HEK293 (cell line): ENCODE data around the gene GBA2.

Experiments used
- BCL11B ChIP-seq: fragments of 450-650 bp; formaldehyde crosslinking; IDR thresholded peaks from 2 replicates; pipeline ENCODE4 v1.5.1; 2016; ENCODE audit warnings: low read depth, missing biosample characterization, missing genetic modification characterization
- EGR2 ChIP-seq: fragments of 450-650 bp; formaldehyde crosslinking; IDR thresholded peaks from 2 replicates; pipeline ENCODE4 v1.5.1; 2016; ENCODE audit warnings: low read depth, missing biosample characterization, missing genetic modification characterization
- GLIS1 ChIP-seq: fragments of 450-650 bp; formaldehyde crosslinking; IDR thresholded peaks from 2 replicates; pipeline ENCODE4 v1.5.1; 2016; ENCODE audit warnings: missing biosample characterization, missing genetic modification characterization
- GLIS2 ChIP-seq: fragments of 450-650 bp; formaldehyde crosslinking; IDR thresholded peaks from 2 replicates; pipeline ENCODE4 v1.5.1; 2016; ENCODE audit warnings: missing biosample characterization, missing genetic modification characterization
- KLF1 ChIP-seq: fragments of 450-650 bp; formaldehyde crosslinking; IDR thresholded peaks from 2 replicates; pipeline ENCODE4 v1.5.1; 2016; ENCODE audit warnings: missing biosample characterization, missing genetic modification characterization
- KLF16 ChIP-seq: fragments of 450-650 bp; formaldehyde crosslinking; IDR thresholded peaks from 2 replicates; pipeline ENCODE4 v1.5.1; 2017; ENCODE audit warnings: missing biosample characterization, missing genetic modification characterization
- MZF1 ChIP-seq: fragments of 450-650 bp; formaldehyde crosslinking; IDR thresholded peaks from 2 replicates; pipeline ENCODE4 v1.5.1; 2017; ENCODE audit warnings: missing biosample characterization, missing genetic modification characterization, borderline replicate concordance
- PRDM1 ChIP-seq: fragments of 450-650 bp; formaldehyde crosslinking; IDR thresholded peaks from 2 replicates; pipeline ENCODE4; 2016; ENCODE audit warnings: missing biosample characterization, missing genetic modification characterization
- SP2 ChIP-seq: fragments of 450-650 bp; formaldehyde crosslinking; IDR thresholded peaks from 2 replicates; pipeline ENCODE4 v1.5.1; 2016; ENCODE audit warnings: missing biosample characterization, missing genetic modification characterization
- ZBTB48 ChIP-seq: fragments of 450-650 bp; formaldehyde crosslinking; IDR thresholded peaks from 2 replicates; pipeline ENCODE4 v1.5.1; 2016; ENCODE audit warnings: missing biosample characterization, missing genetic modification characterization
- ZBTB8A ChIP-seq: fragments of 450-650 bp; formaldehyde crosslinking; IDR thresholded peaks from 2 replicates; pipeline ENCODE4 v1.5.1; 2016; ENCODE audit warnings: missing biosample characterization, missing genetic modification characterization
- ZFHX2 ChIP-seq: fragments of 450-650 bp; formaldehyde crosslinking; conservative IDR thresholded peaks from 2 replicates; pipeline ENCODE4 v1.5.1; 2016; ENCODE audit warnings: missing biosample characterization, missing genetic modification characterization
- ZFP41 ChIP-seq: fragments of 450-650 bp; formaldehyde crosslinking; IDR thresholded peaks from 2 replicates; pipeline ENCODE4 v1.5.1; 2016; ENCODE audit warnings: missing biosample characterization, missing genetic modification characterization, borderline replicate concordance
- ZNF292 ChIP-seq: fragments of 450-650 bp; formaldehyde crosslinking; IDR thresholded peaks from 2 replicates; pipeline ENCODE4 v1.5.1; 2016; ENCODE audit warnings: low read depth, missing biosample characterization, missing genetic modification characterization, borderline replicate concordance
- ZNF335 ChIP-seq: fragments of 450-650 bp; formaldehyde crosslinking; conservative IDR thresholded peaks from 2 replicates; pipeline ENCODE4 v1.5.1; 2016; ENCODE audit warnings: missing biosample characterization, missing genetic modification characterization
- ZNF341 ChIP-seq: fragments of 450-650 bp; formaldehyde crosslinking; IDR thresholded peaks from 2 replicates; pipeline ENCODE4; 2016; ENCODE audit warnings: low read depth, missing biosample characterization, missing genetic modification characterization
- ZNF350 ChIP-seq: fragments of 450-650 bp; formaldehyde crosslinking; IDR thresholded peaks from 2 replicates; pipeline ENCODE4 v1.5.0; 2017; ENCODE audit warnings: missing biosample characterization, mild to moderate bottlenecking, missing genetic modification characterization
- TF ChIP-seq, protein P1 (sequence below): fragments of 450-650 bp; formaldehyde crosslinking; IDR thresholded peaks from 2 replicates; pipeline ENCODE4 v1.5.1; 2016; ENCODE audit warnings: missing biosample characterization, missing genetic modification characterization
- TF ChIP-seq, protein P2 (sequence below): fragments of 450-650 bp; formaldehyde crosslinking; IDR thresholded peaks from 2 replicates; pipeline ENCODE4 v1.5.1; 2016; ENCODE audit warnings: missing biosample characterization, missing genetic modification characterization
- TF ChIP-seq, protein P3 (sequence below): fragments of 450-650 bp; formaldehyde crosslinking; conservative IDR thresholded peaks from 2 replicates; pipeline ENCODE4 v1.5.1; 2016; ENCODE audit warnings: low read depth, missing biosample characterization, missing genetic modification characterization
- TF ChIP-seq, protein P4 (sequence below): fragments of 450-650 bp; formaldehyde crosslinking; IDR thresholded peaks from 2 replicates; pipeline ENCODE4 v1.5.1; 2016; ENCODE audit warnings: missing biosample characterization, missing genetic modification characterization
- TF ChIP-seq, protein P5 (sequence below): fragments of 450-650 bp; formaldehyde crosslinking; conservative IDR thresholded peaks from 2 replicates; pipeline ENCODE4 v1.5.1; 2016; ENCODE audit warnings: low read depth, missing biosample characterization, missing genetic modification characterization

GBA2 gene

DNA sequence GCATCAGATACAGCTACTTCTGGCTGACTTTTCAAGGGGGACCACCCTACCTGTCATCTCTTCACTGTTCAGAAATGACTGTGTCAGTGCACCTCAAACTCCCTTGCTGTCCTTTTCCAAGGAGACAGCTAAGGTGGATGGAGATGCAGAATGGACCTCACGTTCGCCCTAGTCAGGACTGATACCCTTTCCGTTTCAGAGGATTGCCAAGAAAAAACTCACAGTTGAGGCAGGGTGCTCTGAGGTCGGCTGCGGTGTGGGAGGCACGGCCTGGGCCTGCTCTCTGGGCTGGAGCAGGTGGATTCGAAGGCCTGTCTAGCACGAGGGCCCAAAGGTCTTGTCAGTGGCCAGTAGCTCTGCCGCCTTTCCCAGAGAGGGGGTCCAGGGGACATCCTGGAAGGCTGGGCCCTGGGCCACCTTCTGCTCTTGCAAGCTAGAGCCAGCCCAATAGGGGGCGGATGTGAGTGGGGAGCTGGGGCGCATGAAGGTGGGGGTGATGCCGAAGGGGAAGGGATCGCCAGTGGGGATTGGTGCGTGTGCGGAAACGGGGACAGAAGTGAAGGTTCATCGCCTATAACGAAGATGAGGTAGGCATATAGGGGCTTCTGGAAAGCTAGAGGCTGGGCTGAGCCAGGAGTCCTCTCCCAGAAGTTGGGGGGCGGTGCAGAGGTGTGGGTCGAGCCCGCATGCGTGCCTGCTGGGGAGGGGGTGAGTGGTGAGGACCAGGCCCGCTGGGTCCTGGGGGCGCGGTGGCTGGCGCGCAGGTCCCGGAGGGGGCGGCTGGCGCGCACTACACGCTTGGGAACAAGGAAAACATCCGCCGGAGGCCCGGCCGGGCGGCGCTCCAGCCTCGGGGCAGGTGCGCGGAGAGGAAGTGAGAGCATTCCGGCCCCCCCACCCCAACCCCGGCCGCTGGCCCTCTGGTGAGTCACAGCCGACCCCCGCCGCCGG lies 7.5 kb upstream of the GBA2 start (continued):
- TF ChIP-seq, protein P1, sequence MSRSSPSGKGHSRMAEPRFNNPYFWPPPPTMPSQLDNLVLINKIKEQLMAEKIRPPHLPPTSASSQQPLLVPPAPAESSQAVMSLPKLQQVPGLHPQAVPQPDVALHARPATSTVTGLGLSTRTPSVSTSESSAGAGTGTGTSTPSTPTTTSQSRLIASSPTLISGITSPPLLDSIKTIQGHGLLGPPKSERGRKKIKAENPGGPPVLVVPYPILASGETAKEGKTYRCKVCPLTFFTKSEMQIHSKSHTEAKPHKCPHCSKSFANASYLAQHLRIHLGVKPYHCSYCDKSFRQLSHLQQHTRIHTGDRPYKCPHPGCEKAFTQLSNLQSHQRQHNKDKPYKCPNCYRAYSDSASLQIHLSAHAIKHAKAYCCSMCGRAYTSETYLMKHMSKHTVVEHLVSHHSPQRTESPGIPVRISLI (tag by site-specific recombination) = no peak
- TF ChIP-seq ZFHX2 (tag by site-specific recombination) (peak; percentile 67), ZNF350 (tag by site-specific recombination) (no peak), BCL11B (0 out of 2 replicates have a peak, but pooled peaks have one; percentile 12), ZFP41 (tag by site-specific recombination) (no peak), SP2 (tag by site-specific recombination) (peak; percentile 58), EGR2 (tag by site-specific recombination) (peak; percentile 43; the same call in 1 of the 2 replicates), PRDM1 (tag by site-specific recombination) (no peak), GLIS1 (peak; percentile 29; the same call in 1 of the 2 replicates), MZF1 (tag by site-specific recombination) (peak; percentile 97), ZNF341 (tag by site-specific recombination) (peak; percentile 19; the same call in 1 of the 2 replicates), ZNF335 (tag by site-specific recombination) (peak; percentile 79), KLF16 (tag by site-specific recombination) (peak; percentile 31; the same call in 1 of the 2 replicates), ZBTB48 (tag by site-specific recombination) (peak; percentile 72; the same call in 1 of the 2 replicates), ZNF292 (tag by site-specific recombination) (no peak), ZBTB8A (peak; percentile 84), GLIS2 (tag by site-specific recombination) (peak; percentile 68; the same call in 1 of the 2 replicates), KLF1 (tag by site-specific recombination) (peak; percentile 12; the same call in 1 of the 2 replicates)
- TF ChIP-seq, protein P2, sequence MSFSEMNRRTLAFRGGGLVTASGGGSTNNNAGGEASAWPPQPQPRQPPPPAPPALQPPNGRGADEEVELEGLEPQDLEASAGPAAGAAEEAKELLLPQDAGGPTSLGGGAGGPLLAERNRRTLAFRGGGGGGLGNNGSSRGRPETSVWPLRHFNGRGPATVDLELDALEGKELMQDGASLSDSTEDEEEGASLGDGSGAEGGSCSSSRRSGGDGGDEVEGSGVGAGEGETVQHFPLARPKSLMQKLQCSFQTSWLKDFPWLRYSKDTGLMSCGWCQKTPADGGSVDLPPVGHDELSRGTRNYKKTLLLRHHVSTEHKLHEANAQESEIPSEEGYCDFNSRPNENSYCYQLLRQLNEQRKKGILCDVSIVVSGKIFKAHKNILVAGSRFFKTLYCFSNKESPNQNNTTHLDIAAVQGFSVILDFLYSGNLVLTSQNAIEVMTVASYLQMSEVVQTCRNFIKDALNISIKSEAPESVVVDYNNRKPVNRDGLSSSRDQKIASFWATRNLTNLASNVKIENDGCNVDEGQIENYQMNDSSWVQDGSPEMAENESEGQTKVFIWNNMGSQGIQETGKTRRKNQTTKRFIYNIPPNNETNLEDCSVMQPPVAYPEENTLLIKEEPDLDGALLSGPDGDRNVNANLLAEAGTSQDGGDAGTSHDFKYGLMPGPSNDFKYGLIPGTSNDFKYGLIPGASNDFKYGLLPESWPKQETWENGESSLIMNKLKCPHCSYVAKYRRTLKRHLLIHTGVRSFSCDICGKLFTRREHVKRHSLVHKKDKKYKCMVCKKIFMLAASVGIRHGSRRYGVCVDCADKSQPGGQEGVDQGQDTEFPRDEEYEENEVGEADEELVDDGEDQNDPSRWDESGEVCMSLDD (tag by site-specific recombination) = peak; percentile 50; the same call in 1 of the 2 replicates
- TF ChIP-seq, protein P3, sequence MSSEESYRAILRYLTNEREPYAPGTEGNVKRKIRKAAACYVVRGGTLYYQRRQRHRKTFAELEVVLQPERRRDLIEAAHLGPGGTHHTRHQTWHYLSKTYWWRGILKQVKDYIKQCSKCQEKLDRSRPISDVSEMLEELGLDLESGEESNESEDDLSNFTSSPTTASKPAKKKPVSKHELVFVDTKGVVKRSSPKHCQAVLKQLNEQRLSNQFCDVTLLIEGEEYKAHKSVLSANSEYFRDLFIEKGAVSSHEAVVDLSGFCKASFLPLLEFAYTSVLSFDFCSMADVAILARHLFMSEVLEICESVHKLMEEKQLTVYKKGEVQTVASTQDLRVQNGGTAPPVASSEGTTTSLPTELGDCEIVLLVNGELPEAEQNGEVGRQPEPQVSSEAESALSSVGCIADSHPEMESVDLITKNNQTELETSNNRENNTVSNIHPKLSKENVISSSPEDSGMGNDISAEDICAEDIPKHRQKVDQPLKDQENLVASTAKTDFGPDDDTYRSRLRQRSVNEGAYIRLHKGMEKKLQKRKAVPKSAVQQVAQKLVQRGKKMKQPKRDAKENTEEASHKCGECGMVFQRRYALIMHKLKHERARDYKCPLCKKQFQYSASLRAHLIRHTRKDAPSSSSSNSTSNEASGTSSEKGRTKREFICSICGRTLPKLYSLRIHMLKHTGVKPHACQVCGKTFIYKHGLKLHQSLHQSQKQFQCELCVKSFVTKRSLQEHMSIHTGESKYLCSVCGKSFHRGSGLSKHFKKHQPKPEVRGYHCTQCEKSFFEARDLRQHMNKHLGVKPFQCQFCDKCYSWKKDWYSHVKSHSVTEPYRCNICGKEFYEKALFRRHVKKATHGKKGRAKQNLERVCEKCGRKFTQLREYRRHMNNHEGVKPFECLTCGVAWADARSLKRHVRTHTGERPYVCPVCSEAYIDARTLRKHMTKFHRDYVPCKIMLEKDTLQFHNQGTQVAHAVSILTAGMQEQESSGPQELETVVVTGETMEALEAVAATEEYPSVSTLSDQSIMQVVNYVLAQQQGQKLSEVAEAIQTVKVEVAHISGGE (tag by site-specific recombination) = peak; percentile 47; the same call in 1 of the 2 replicates
- TF ChIP-seq, protein P4, sequence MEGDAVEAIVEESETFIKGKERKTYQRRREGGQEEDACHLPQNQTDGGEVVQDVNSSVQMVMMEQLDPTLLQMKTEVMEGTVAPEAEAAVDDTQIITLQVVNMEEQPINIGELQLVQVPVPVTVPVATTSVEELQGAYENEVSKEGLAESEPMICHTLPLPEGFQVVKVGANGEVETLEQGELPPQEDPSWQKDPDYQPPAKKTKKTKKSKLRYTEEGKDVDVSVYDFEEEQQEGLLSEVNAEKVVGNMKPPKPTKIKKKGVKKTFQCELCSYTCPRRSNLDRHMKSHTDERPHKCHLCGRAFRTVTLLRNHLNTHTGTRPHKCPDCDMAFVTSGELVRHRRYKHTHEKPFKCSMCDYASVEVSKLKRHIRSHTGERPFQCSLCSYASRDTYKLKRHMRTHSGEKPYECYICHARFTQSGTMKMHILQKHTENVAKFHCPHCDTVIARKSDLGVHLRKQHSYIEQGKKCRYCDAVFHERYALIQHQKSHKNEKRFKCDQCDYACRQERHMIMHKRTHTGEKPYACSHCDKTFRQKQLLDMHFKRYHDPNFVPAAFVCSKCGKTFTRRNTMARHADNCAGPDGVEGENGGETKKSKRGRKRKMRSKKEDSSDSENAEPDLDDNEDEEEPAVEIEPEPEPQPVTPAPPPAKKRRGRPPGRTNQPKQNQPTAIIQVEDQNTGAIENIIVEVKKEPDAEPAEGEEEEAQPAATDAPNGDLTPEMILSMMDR = peak; percentile 89
- TF ChIP-seq, protein P5, sequence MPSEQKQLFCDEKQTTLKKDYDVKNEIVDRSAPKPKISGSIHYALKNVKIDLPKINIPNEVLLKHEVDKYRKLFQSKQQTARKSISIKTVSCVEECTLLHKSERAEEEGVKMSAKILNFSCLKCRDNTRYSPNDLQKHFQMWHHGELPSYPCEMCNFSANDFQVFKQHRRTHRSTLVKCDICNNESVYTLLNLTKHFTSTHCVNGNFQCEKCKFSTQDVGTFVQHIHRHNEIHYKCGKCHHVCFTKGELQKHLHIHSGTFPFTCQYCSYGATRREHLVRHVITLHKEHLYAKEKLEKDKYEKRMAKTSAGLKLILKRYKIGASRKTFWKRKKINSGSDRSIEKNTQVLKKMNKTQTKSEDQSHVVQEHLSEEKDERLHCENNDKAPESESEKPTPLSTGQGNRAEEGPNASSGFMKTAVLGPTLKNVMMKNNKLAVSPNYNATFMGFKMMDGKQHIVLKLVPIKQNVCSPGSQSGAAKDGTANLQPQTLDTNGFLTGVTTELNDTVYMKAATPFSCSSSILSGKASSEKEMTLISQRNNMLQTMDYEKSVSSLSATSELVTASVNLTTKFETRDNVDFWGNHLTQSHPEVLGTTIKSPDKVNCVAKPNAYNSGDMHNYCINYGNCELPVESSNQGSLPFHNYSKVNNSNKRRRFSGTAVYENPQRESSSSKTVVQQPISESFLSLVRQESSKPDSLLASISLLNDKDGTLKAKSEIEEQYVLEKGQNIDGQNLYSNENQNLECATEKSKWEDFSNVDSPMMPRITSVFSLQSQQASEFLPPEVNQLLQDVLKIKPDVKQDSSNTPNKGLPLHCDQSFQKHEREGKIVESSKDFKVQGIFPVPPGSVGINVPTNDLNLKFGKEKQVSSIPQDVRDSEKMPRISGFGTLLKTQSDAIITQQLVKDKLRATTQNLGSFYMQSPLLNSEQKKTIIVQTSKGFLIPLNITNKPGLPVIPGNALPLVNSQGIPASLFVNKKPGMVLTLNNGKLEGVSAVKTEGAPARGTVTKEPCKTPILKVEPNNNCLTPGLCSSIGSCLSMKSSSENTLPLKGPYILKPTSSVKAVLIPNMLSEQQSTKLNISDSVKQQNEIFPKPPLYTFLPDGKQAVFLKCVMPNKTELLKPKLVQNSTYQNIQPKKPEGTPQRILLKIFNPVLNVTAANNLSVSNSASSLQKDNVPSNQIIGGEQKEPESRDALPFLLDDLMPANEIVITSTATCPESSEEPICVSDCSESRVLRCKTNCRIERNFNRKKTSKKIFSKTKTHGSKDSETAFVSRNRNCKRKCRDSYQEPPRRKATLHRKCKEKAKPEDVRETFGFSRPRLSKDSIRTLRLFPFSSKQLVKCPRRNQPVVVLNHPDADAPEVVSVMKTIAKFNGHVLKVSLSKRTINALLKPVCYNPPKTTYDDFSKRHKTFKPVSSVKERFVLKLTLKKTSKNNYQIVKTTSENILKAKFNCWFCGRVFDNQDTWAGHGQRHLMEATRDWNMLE = no peak
